ENCODE results near the gene CAD.

Gene CAD

DNA sequence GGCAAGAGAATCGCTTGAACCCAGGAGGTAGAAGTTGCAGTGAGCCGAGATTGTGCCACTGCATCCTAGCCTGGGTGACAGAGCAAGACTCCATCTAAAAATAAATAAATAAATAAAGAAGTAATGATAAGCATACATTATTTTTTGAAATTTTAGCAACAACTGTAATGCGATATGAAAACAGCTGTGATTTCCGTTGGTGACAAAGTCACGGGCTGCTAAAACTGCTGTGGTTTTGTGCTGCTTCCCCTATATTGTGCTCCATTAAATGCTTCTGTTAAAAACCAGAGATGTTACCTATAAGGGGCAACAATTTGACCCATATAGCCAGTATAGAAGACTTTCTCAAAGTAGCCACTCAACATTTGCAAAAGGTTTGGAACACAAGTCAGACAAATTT, 73.4 kb downstream of the CAD start:
- H3K4me1 ChIP-seq = peaks cover 12 to 54% (median 47%) of the 10 kb centered on the region in 10 experiments
- no peak for TF ChIP-seq Cebpa-rat (IDR thresholded peaks at IDR 0.05)
- peak overlapping the region; percentile 60 to 83 (median 75) for H3K4me2 ChIP-seq
- H3K36me3 ChIP-seq = no peaks in the 10 kb centered on the region
- no peaks in the 10 kb centered on the region for H3K9me3 ChIP-seq (replicated peaks in 1 of 11)
- no peak overlapping the region; a peak in 3 of 20 replicates for H3K4me3 ChIP-seq
- no peaks in the 10 kb centered on the region for H4K20me1 ChIP-seq
- peak overlapping the region in 8 of 11 experiments; percentile 54 to 75 (median 68); a peak in 16 of 22 replicates for H3K27ac ChIP-seq
- H3K27me3 ChIP-seq = no peaks in the 10 kb centered on the region
- peak overlapping the region in 9 of 11 experiments; percentile 17 to 70 (median 54); a peak in 15 of 22 replicates for H3K9ac ChIP-seq

- Histone ChIP-seq H3K4me2 (peak overlapping the region in 8 of 11 experiments; percentile 71 to 83 (median 76); a peak in 16 of 22 replicates), H3K27me3 (no peaks in the 10 kb centered on the region), H3K36me3 (no peaks in the 10 kb centered on the region), H3K4me1 (peaks cover 12 to 54% (median 47%) of the 10 kb centered on the region in 10 experiments), H3K27ac (peak overlapping the region in 3 of 11 experiments; percentile 33 to 73 (median 57); a peak in 5 of 22 replicates), H3K4me3 (no peak overlapping the region), H4K20me1 (no peaks in the 10 kb centered on the region), H3K9me3 (replicated peaks in 1 of 11) (no peaks in the 10 kb centered on the region), H3K9ac (no peak overlapping the region)
- TF ChIP-seq Cebpa-rat (IDR thresholded peaks at IDR 0.05) = no peak
Measured at GRCh38 chr2:27291865-27292264, 74.7 kb downstream of the CAD start.

All from BLaER1 treated with 17β-estradiol and CSF1 and Interleukin-3, amounts not matched to agents 10 nM and 100 nM (cell line).